Cerebellar nuclear complex (tissue), 1 donor: ENCODE measurements around the gene CACNA1D.
"Not testable (repeated sequence)": the region's sequence is repeated elsewhere in the genome, so short reads cannot be mapped to it uniquely, and the experiment has no call there.

ENCODE experiments used
- DNase-seq, 2 experiments: peaks; one replicate each; lab custom pipeline; 2025; lab: John Stamatoyannopoulos, UW

CACNA1D gene

GRCh38 chr3:53526704-53527055 is 32.3 kb downstream of the CACNA1D start:
- no peak for DNase-seq

GRCh38 chr3:53530205-53530604 is 35.8 kb downstream of the CACNA1D start:
- no peak for DNase-seq

- no peak for DNase-seq
These were observed 37.3 kb downstream of the CACNA1D start for GRCh38 chr3:53531749-53532148.

- no peak for DNase-seq
These were observed 39.1 kb downstream of the CACNA1D start for GRCh38 chr3:53533472-53533871.

GRCh38 chr3:53534216-53534615 is 39.8 kb downstream of the CACNA1D start:
- no peak for DNase-seq

GRCh38 chr3:53534676-53535400 is 40.4 kb downstream of the CACNA1D start:
- no peak for DNase-seq

GRCh38 chr3:53536282-53536681 is 41.9 kb downstream of the CACNA1D start:
- no peak for DNase-seq

- DNase-seq: no peak
These were observed 49.9 kb downstream of the CACNA1D start for GRCh38 chr3:53544357-53544756.

GRCh38 chr3:53545310-53545995 is 51.0 kb downstream of the CACNA1D start:
- DNase-seq: no peak

GRCh38 chr3:53545996-53546359 is 51.6 kb downstream of the CACNA1D start:
- DNase-seq: no peak

- no peak for DNase-seq
These were observed 52.9 kb downstream of the CACNA1D start for GRCh38 chr3:53547327-53547726.

- DNase-seq: no peak
These were observed 55.7 kb downstream of the CACNA1D start for GRCh38 chr3:53550005-53550620.

GRCh38 chr3:53551324-53551723 is 56.9 kb downstream of the CACNA1D start:
- DNase-seq: no peak

GRCh38 chr3:53552730-53553129 is 58.3 kb downstream of the CACNA1D start:
- no peak for DNase-seq

- DNase-seq: no peak
These were observed 58.8 kb downstream of the CACNA1D start for GRCh38 chr3:53553200-53553599.

GRCh38 chr3:53554559-53555067 is 60.2 kb downstream of the CACNA1D start:
- DNase-seq: no peak

GRCh38 chr3:53555068-53555588 is 60.7 kb downstream of the CACNA1D start:
- DNase-seq: no peak

- no peak for DNase-seq
These were observed 72.2 kb downstream of the CACNA1D start for GRCh38 chr3:53566461-53567145.

- DNase-seq: no peak
These were observed 75.7 kb downstream of the CACNA1D start for GRCh38 chr3:53570081-53570480.

GRCh38 chr3:53570709-53571108 is 76.3 kb downstream of the CACNA1D start:
- DNase-seq: no peak

- no peak for DNase-seq
These were observed 76.9 kb downstream of the CACNA1D start for GRCh38 chr3:53571264-53571663.

GRCh38 chr3:53572184-53572583 is 77.8 kb downstream of the CACNA1D start:
- DNase-seq: not testable (repeated sequence)
